ENCODE data around the gene RNF175.

The RNF175 gene

GRCh38 chr4:153781280-153781679 lies 21.5 kb upstream of the RNF175 start:
- no peaks in the 10 kb centered on the region for H3K79me2 ChIP-seq (ENCODE audit: insufficient read depth, low read length)
- no peak overlapping the region for H2AFZ ChIP-seq (ENCODE audit: low read depth, low read length, severe bottlenecking)
- H4K20me1 ChIP-seq (ENCODE audit: low read depth, low read length): no peaks in the 10 kb centered on the region
- H3K9ac ChIP-seq (ENCODE audit: low read length): no peak overlapping the region
- no peaks in the 10 kb centered on the region for H3K36me3 ChIP-seq (ENCODE audit: low read length)
- no peaks in the 10 kb centered on the region for H3K9me2 ChIP-seq (replicated peaks; ENCODE audit: insufficient read depth, low read length)
- no peaks in the 10 kb centered on the region for H3K9me3 ChIP-seq (ENCODE audit: insufficient read depth, low read length)
- H3F3A ChIP-seq (ENCODE audit: insufficient read depth): no peaks in the 10 kb centered on the region
- no peak overlapping the region for H3K27ac ChIP-seq (ENCODE audit: low read depth, low read length)
- TF ChIP-seq EZH2phosphoT487 (conservative IDR thresholded peaks at IDR 0.05; ENCODE audit: low read length): no peak
- H3K4me3 ChIP-seq (ENCODE audit: insufficient read depth, low read length, poor library complexity, severe bottlenecking): no peak overlapping the region
- H3K4me2 ChIP-seq (ENCODE audit: low read depth, low read length, poor library complexity, severe bottlenecking): no peak overlapping the region
- no peaks in the 10 kb centered on the region for H3K27me3 ChIP-seq (ENCODE audit: low read length)

GRCh38 chr4:153780876-153781275 lies 21.1 kb upstream of the RNF175 start:
- H3F3A ChIP-seq (ENCODE audit: insufficient read depth): no peaks in the 10 kb centered on the region

DNA sequence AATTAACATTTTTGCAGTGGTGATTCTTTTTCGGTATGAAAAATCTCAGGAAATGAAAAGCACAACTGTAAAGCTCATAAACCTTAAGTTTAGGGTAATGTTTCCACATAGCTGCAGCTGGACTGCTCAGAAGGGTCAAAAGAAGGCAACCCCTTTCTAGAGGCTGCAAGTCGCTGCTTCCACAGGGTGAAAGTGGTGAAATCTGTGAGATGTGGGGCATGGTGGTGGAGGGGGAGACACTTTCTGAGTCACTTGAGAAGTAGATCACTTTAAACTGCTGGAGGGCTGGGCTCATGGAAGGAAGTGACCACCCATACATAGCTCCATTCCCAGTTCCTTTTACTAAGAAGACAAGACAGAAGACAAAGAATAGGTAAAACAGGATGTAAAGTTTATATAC lies 20.4 kb upstream of the RNF175 start:
- Histone ChIP-seq H3K4me2 (ENCODE audit: low read depth, low read length, poor library complexity, severe bottlenecking) (no peak overlapping the region), H3K36me3 (ENCODE audit: low read length) (no peaks in the 10 kb centered on the region), H3F3A (ENCODE audit: insufficient read depth) (no peaks in the 10 kb centered on the region), H3K9me3 (ENCODE audit: insufficient read depth, low read length) (no peaks in the 10 kb centered on the region), H3K79me2 (ENCODE audit: insufficient read depth, low read length) (no peaks in the 10 kb centered on the region), H2AFZ (ENCODE audit: low read depth, low read length, severe bottlenecking) (no peak overlapping the region), H4K20me1 (ENCODE audit: low read depth, low read length) (no peaks in the 10 kb centered on the region), H3K27ac (ENCODE audit: low read depth, low read length) (no peak overlapping the region), H3K9ac (ENCODE audit: low read length) (no peak overlapping the region), H3K4me3 (ENCODE audit: insufficient read depth, low read length, poor library complexity, severe bottlenecking) (no peak overlapping the region), H3K27me3 (ENCODE audit: low read length) (no peaks in the 10 kb centered on the region), H3K9me2 (replicated peaks; ENCODE audit: insufficient read depth, low read length) (no peaks in the 10 kb centered on the region)
- no peak for TF ChIP-seq EZH2phosphoT487 (conservative IDR thresholded peaks at IDR 0.05; ENCODE audit: low read length)
- TF ChIP-seq, protein P1, sequence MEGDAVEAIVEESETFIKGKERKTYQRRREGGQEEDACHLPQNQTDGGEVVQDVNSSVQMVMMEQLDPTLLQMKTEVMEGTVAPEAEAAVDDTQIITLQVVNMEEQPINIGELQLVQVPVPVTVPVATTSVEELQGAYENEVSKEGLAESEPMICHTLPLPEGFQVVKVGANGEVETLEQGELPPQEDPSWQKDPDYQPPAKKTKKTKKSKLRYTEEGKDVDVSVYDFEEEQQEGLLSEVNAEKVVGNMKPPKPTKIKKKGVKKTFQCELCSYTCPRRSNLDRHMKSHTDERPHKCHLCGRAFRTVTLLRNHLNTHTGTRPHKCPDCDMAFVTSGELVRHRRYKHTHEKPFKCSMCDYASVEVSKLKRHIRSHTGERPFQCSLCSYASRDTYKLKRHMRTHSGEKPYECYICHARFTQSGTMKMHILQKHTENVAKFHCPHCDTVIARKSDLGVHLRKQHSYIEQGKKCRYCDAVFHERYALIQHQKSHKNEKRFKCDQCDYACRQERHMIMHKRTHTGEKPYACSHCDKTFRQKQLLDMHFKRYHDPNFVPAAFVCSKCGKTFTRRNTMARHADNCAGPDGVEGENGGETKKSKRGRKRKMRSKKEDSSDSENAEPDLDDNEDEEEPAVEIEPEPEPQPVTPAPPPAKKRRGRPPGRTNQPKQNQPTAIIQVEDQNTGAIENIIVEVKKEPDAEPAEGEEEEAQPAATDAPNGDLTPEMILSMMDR (IDR thresholded peaks at IDR 0.05; ENCODE audit: insufficient read depth, low read length, poor library complexity, severe bottlenecking): no peak

More at GRCh38 chr4:153780876-153781275, 21.1 kb upstream of the RNF175 start:
- no peak overlapping the region for H3K4me3 ChIP-seq (ENCODE audit: insufficient read depth, low read length, poor library complexity, severe bottlenecking)
- no peaks in the 10 kb centered on the region for H3K9me3 ChIP-seq (ENCODE audit: insufficient read depth, low read length)
- H2AFZ ChIP-seq (ENCODE audit: low read depth, low read length, severe bottlenecking): no peak overlapping the region
- H3K27ac ChIP-seq (ENCODE audit: low read depth, low read length): no peak overlapping the region
- TF ChIP-seq, protein P1 (IDR thresholded peaks at IDR 0.05; ENCODE audit: insufficient read depth, low read length, poor library complexity, severe bottlenecking): no peak
- no peak for TF ChIP-seq EZH2phosphoT487 (conservative IDR thresholded peaks at IDR 0.05; ENCODE audit: low read length)
- H3K79me2 ChIP-seq (ENCODE audit: insufficient read depth, low read length): no peaks in the 10 kb centered on the region
- H3K4me2 ChIP-seq (ENCODE audit: low read depth, low read length, poor library complexity, severe bottlenecking): no peak overlapping the region
- H3K9ac ChIP-seq (ENCODE audit: low read length): no peak overlapping the region
- H3K27me3 ChIP-seq (ENCODE audit: low read length): no peaks in the 10 kb centered on the region
- H4K20me1 ChIP-seq (ENCODE audit: low read depth, low read length): no peaks in the 10 kb centered on the region
- no peaks in the 10 kb centered on the region for H3K9me2 ChIP-seq (replicated peaks; ENCODE audit: insufficient read depth, low read length)
- no peaks in the 10 kb centered on the region for H3K36me3 ChIP-seq (ENCODE audit: low read length)

- no peak overlapping the region for H3K9ac ChIP-seq (ENCODE audit: low read length)
- H3K79me2 ChIP-seq (ENCODE audit: insufficient read depth, low read length): no peaks in the 10 kb centered on the region
- no peak overlapping the region for H2AFZ ChIP-seq (ENCODE audit: low read depth, low read length, severe bottlenecking)
- H3K4me2 ChIP-seq (ENCODE audit: low read depth, low read length, poor library complexity, severe bottlenecking): no peak overlapping the region
- H3K9me2 ChIP-seq (replicated peaks; ENCODE audit: insufficient read depth, low read length): no peaks in the 10 kb centered on the region
- no peak overlapping the region for H3K27ac ChIP-seq (ENCODE audit: low read depth, low read length)
- no peaks in the 10 kb centered on the region for H3K27me3 ChIP-seq (ENCODE audit: low read length)
- no peaks in the 10 kb centered on the region for H3K9me3 ChIP-seq (ENCODE audit: insufficient read depth, low read length)
- H3F3A ChIP-seq (ENCODE audit: insufficient read depth): no peaks in the 10 kb centered on the region
- H3K36me3 ChIP-seq (ENCODE audit: low read length): no peaks in the 10 kb centered on the region
- no peak overlapping the region for H3K4me3 ChIP-seq (ENCODE audit: insufficient read depth, low read length, poor library complexity, severe bottlenecking)
- TF ChIP-seq, protein P1 (IDR thresholded peaks at IDR 0.05; ENCODE audit: insufficient read depth, low read length, poor library complexity, severe bottlenecking): no peak
- TF ChIP-seq EZH2phosphoT487 (conservative IDR thresholded peaks at IDR 0.05; ENCODE audit: low read length): no peak
- no peaks in the 10 kb centered on the region for H4K20me1 ChIP-seq (ENCODE audit: low read depth, low read length)
These were observed 18.6 kb upstream of the RNF175 start for GRCh38 chr4:153778383-153778782.

All from SU-DHL-6 (cell line).